ENCODE data around the gene CPNE7. TPM values are rescaled to one million over a fixed set of nuclear protein-coding genes. Genes with fewer than 3 reads are reported as not detected.

Gene CPNE7
- total and polyA plus RNA-seq, 2 of the 4 experiments (the other 2 are of a cell fraction) = 5.4 to 17.4 TPM

GRCh38 chr16:89582614-89583196 lies 7.1 kb downstream of the CPNE7 start:
- Histone ChIP-seq H4K20me1 (ENCODE audit: insufficient read depth, low read length) (peaks cover 3% of the 10 kb centered on the region; the same call in 1 of the 2 replicates), H3K27ac (ENCODE audit: insufficient read depth, low read length) (peak overlapping the region; percentile 55; the same call in 1 of the 2 replicates), H4K5ac (ENCODE audit: low read depth, low read length) (peak overlapping the region; percentile 79), H3K4me3 (ENCODE audit: insufficient read depth, low read depth, low read length) (no peak overlapping the region), H4K8ac (ENCODE audit: low read depth in 2 of 2, low read length in 2 of 2) (peak overlapping the region; percentile 59 to 92; a peak in 3 of 4 replicates), H3K9me3 (ENCODE audit: control insufficient read depth, insufficient read depth, low read length) (no peaks in the 10 kb centered on the region), H3K4ac (ENCODE audit: low read depth, low read length) (peak overlapping the region; percentile 96), H3K9me1 (ENCODE audit: insufficient read depth, low read length) (peaks cover 26% of the 10 kb centered on the region), H3K9ac (ENCODE audit: low read depth, low read length) (no peak overlapping the region), H3K23ac (ENCODE audit: low read depth, low read length) (no peak overlapping the region), H2BK5ac (ENCODE audit: low read depth, low read length, poor library complexity, severe bottlenecking) (peak overlapping the region; percentile 77), H2BK20ac (ENCODE audit: low read depth, low read length) (peak overlapping the region; percentile 96), H2BK120ac (ENCODE audit: low read depth, low read length) (peak overlapping the region; percentile 95), H2AFZ (replicated peaks; ENCODE audit: low read length, poor library complexity) (peak overlapping the region; percentile 58), H3K18ac (ENCODE audit: low read depth, low read length) (peak overlapping the region; percentile 68; the same call in 1 of the 2 replicates), H2AK5ac (ENCODE audit: low read depth, low read length) (peak overlapping the region; percentile 98), H4K91ac (ENCODE audit: insufficient read depth, low read depth, low read length) (peak overlapping the region; percentile 93), H3K79me1 (ENCODE audit: low read depth in 1 of 2, low read length in 2 of 2) (peaks cover 0 to 13% of the 10 kb centered on the region in 2 experiments; a peak in 1 of 4 replicates), H2AK9ac (replicated peaks; ENCODE audit: low read depth, low read length, poor library complexity) (peak overlapping the region; percentile 22), H3K4me1 (ENCODE audit: control insufficient read depth, insufficient read depth, low read length) (peaks cover 17% of the 10 kb centered on the region), H2BK15ac (ENCODE audit: low read depth, low read length) (peak overlapping the region; percentile 91; the same call in 2 of the 3 replicates), H3K14ac (replicated peaks; ENCODE audit: low read depth, low read length) (0 out of 2 replicates have a peak overlapping the region, but pooled peaks have one; percentile 30), H3K27me3 (ENCODE audit: control insufficient read depth, insufficient read depth, low read length) (no peaks in the 10 kb centered on the region), H3K56ac (ENCODE audit: extremely low read depth, insufficient read depth, low read length) (no peak overlapping the region), H3K4me2 (ENCODE audit: low read depth, low read length) (no peak overlapping the region), H3K36me3 (ENCODE audit: control insufficient read depth, insufficient read depth, low read length) (peaks cover 6% of the 10 kb centered on the region; the same call in 1 of the 2 replicates)
- dilution Hi-C loops (cut with HindIII; ENCODE audit: low sequenced_read_pairs, unreplicated experiment) = no loop called here
- in situ Hi-C loops (cut with MboI; ENCODE audit: low sequenced_read_pairs) = no loop called here
- TF ChIP-seq CEBPB (IDR thresholded peaks at IDR 0.05; ENCODE audit: low read depth, low read length) = no peak
- TF ChIP-seq RAD21 (IDR thresholded peaks at IDR 0.05; ENCODE audit: low read length) = no peak
- no peak for TF ChIP-seq MAZ (IDR thresholded peaks at IDR 0.05; ENCODE audit: borderline replicate concordance, low read depth, low read length)
- TF ChIP-seq RFX5 (IDR thresholded peaks at IDR 0.05; ENCODE audit: low read depth, low read length) = no peak
- TF ChIP-seq NFE2L2 (IDR thresholded peaks at IDR 0.05; ENCODE audit: low read depth, low read length) = no peak
- TF ChIP-seq, protein P1, sequence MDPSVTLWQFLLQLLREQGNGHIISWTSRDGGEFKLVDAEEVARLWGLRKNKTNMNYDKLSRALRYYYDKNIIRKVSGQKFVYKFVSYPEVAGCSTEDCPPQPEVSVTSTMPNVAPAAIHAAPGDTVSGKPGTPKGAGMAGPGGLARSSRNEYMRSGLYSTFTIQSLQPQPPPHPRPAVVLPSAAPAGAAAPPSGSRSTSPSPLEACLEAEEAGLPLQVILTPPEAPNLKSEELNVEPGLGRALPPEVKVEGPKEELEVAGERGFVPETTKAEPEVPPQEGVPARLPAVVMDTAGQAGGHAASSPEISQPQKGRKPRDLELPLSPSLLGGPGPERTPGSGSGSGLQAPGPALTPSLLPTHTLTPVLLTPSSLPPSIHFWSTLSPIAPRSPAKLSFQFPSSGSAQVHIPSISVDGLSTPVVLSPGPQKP (IDR thresholded peaks at IDR 0.05; ENCODE audit: borderline replicate concordance, low read depth, low read length) = no peak
- no peak for TF ChIP-seq BHLHE40 (IDR thresholded peaks at IDR 0.05; ENCODE audit: low read depth, low read length)
- no peak for TF ChIP-seq POLR2A (IDR thresholded peaks at IDR 0.05; ENCODE audit: low read depth, low read length)
- TF ChIP-seq, protein P2, sequence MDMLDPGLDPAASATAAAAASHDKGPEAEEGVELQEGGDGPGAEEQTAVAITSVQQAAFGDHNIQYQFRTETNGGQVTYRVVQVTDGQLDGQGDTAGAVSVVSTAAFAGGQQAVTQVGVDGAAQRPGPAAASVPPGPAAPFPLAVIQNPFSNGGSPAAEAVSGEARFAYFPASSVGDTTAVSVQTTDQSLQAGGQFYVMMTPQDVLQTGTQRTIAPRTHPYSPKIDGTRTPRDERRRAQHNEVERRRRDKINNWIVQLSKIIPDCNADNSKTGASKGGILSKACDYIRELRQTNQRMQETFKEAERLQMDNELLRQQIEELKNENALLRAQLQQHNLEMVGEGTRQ (IDR thresholded peaks at IDR 0.05; ENCODE audit: low read depth, low read length) = no peak
- TF ChIP-seq MXI1 (IDR thresholded peaks at IDR 0.05; ENCODE audit: borderline replicate concordance, low read depth, low read length) = no peak
- TF ChIP-seq, protein P3, sequence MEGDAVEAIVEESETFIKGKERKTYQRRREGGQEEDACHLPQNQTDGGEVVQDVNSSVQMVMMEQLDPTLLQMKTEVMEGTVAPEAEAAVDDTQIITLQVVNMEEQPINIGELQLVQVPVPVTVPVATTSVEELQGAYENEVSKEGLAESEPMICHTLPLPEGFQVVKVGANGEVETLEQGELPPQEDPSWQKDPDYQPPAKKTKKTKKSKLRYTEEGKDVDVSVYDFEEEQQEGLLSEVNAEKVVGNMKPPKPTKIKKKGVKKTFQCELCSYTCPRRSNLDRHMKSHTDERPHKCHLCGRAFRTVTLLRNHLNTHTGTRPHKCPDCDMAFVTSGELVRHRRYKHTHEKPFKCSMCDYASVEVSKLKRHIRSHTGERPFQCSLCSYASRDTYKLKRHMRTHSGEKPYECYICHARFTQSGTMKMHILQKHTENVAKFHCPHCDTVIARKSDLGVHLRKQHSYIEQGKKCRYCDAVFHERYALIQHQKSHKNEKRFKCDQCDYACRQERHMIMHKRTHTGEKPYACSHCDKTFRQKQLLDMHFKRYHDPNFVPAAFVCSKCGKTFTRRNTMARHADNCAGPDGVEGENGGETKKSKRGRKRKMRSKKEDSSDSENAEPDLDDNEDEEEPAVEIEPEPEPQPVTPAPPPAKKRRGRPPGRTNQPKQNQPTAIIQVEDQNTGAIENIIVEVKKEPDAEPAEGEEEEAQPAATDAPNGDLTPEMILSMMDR (conservative IDR thresholded peaks at IDR 0.05; ENCODE audit: low read depth, low read length) = no peak
- TF ChIP-seq SMC3 (IDR thresholded peaks at IDR 0.05; ENCODE audit: low read depth, low read length) = no peak
- no peak for TF ChIP-seq CHD1 (IDR thresholded peaks at IDR 0.05; ENCODE audit: low read depth, low read length)
- no peak for TF ChIP-seq RCOR1 (IDR thresholded peaks at IDR 0.05; ENCODE audit: insufficient replicate concordance, low read length)
- no peak for TF ChIP-seq MAFK (IDR thresholded peaks at IDR 0.05; ENCODE audit: low read depth, low read length)
- TF ChIP-seq FOS (IDR thresholded peaks at IDR 0.05; ENCODE audit: low read depth, low read length) = no peak
- POLR2A ChIA-PET (ENCODE audit: unreplicated experiment) = no interaction called here
- DNase-seq (no peak), ATAC-seq (ENCODE audit: low read depth) (no peak)
- WGBS, 2 experiments (ENCODE audit: extremely low coverage in 2 of 2, insufficient read length in 1 of 2) = 96% methylated on average over 12 of the region's 19 CpGs; no CpG with 5 or more reads in 1 of the 2 experiments
- no TSS peak for BruUV-seq (replicated peaks)
- intact Hi-C loops (cut with micrococcal nuclease) = no loop called here
- CTCF ChIA-PET = no interaction called here
